GM12878 (cell line): ENCODE data around the gene ST7.

Experiments
- KLF5 ChIP-seq: fragments of 450-650 bp; IDR thresholded peaks from 2 replicates; pipeline ENCODE4 v1.6.1; 2014; ENCODE audit warnings: mild to moderate bottlenecking; ENCODE audit not compliant: partially characterized antibody
- RFX5 ChIP-seq: IDR thresholded peaks from 2 replicates; pipeline ENCODE4 v1.6.1; 2011; ENCODE audit warnings: low read depth, low read length, improper control_type of control experiment

DNA sequence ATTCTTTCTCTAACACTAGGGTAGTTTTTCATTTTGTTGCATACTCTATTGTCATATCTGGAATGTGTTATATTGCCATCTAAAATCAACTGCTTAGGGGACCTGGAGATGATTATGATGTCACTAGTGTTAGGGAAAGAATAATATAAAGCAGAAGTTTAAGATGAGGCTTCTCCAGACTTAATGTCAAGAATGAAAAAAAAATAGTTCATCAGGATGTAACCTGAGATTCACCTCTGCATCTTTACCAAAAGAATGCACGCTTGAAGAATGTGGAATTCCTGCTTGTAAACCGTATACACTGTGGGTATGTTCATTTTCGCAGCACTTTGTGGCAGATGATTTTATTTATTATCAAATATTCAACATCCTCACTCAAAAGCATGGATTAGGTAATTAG is 184.6 kb downstream of the ST7 start:
- TF ChIP-seq KLF5: no peak
- TF ChIP-seq RFX5: no peak
